ENCODE results near the gene RUNX1.

Gene RUNX1

GRCh38 chr21:34799092-34799491 is 250.0 kb downstream of the RUNX1 start:
- DNase-seq: no peak

GRCh38 chr21:34797921-34798535 is 251.1 kb downstream of the RUNX1 start:
- DNase-seq: no peak

GRCh38 chr21:34797201-34797525 is 251.9 kb downstream of the RUNX1 start:
- DNase-seq: no peak

GRCh38 chr21:34796518-34797200 is 252.4 kb downstream of the RUNX1 start:
- DNase-seq: no peak

GRCh38 chr21:34795548-34796180 is 253.4 kb downstream of the RUNX1 start:
- DNase-seq: no peak

GRCh38 chr21:34795175-34795547 is 253.9 kb downstream of the RUNX1 start:
- peak; percentile 10 for DNase-seq

GRCh38 chr21:34794686-34795085 is 254.4 kb downstream of the RUNX1 start:
- no peak for DNase-seq

- no peak for DNase-seq
Observed at GRCh38 chr21:34793471-34793870, 255.6 kb downstream of the RUNX1 start.

- no peak for DNase-seq
Observed at GRCh38 chr21:34792504-34793089, 256.5 kb downstream of the RUNX1 start.

- DNase-seq: no peak
Observed at GRCh38 chr21:34791776-34792503, 257.2 kb downstream of the RUNX1 start.

- DNase-seq: peak; percentile 12
Observed at GRCh38 chr21:34790834-34791233, 258.3 kb downstream of the RUNX1 start.

- no peak for DNase-seq
Observed at GRCh38 chr21:34790341-34790740, 258.8 kb downstream of the RUNX1 start.

- no peak for DNase-seq
Observed at GRCh38 chr21:34788879-34789278, 260.2 kb downstream of the RUNX1 start.

- DNase-seq: no peak
Observed at GRCh38 chr21:34783815-34784214, 265.3 kb downstream of the RUNX1 start.

GRCh38 chr21:34782506-34783360 is 266.4 kb downstream of the RUNX1 start:
- DNase-seq: no peak

GRCh38 chr21:34781526-34781925 is 267.6 kb downstream of the RUNX1 start:
- DNase-seq: no peak

- DNase-seq: no peak
Observed at GRCh38 chr21:34779860-34780259, 269.2 kb downstream of the RUNX1 start.

- DNase-seq: no peak
Observed at GRCh38 chr21:34775793-34776192, 273.3 kb downstream of the RUNX1 start.

GRCh38 chr21:34774750-34775149 is 274.4 kb downstream of the RUNX1 start:
- DNase-seq: no peak

- no peak for DNase-seq
Observed at GRCh38 chr21:34771512-34772028, 277.5 kb downstream of the RUNX1 start.

GRCh38 chr21:34770576-34770975 is 278.5 kb downstream of the RUNX1 start:
- no peak for DNase-seq

GRCh38 chr21:34768326-34768725 is 280.8 kb downstream of the RUNX1 start:
- no peak for DNase-seq

Data from NCI-H774 (cell line).